ENCODE data around the gene PLVAP. TPM values are rescaled to one million over a fixed set of nuclear protein-coding genes. Genes with fewer than 3 reads are reported as not detected.

The PLVAP gene
- total RNA-seq, 1 donor from 2014 or later = 74.9 TPM

GRCh38 chr19:17347877-17348276, 29.3 kb downstream of the PLVAP start:
- Histone ChIP-seq H3K27ac (peak overlapping the region; percentile 61), H3K9me3 (no peaks in the 10 kb centered on the region), H3K4me3 (no peak overlapping the region), H3K36me3 (no peaks in the 10 kb centered on the region), H3K27me3 (no peaks in the 10 kb centered on the region), H3K4me1 (peaks cover 35% of the 10 kb centered on the region)
- no peak for TF ChIP-seq POLR2AphosphoS5 (IDR thresholded peaks at IDR 0.05; ENCODE audit: insufficient read depth in 1 of 2, low read depth in 1 of 2)
- DNase-seq (ENCODE audit: extremely low spot score in 2 of 2) = no peak
- intact Hi-C loops (cut with DNase I) = loop anchor here (2.0 kb wide), 1 partner anchor 37 kb away; no protein-coding TSS in a partner anchor

- Histone ChIP-seq H3K4me1 (peaks cover 30% of the 10 kb centered on the region), H3K27ac (peak overlapping the region; percentile 61), H3K9me3 (no peaks in the 10 kb centered on the region), H3K4me3 (no peak overlapping the region), H3K27me3 (no peaks in the 10 kb centered on the region), H3K36me3 (no peaks in the 10 kb centered on the region)
- TF ChIP-seq POLR2AphosphoS5 (IDR thresholded peaks at IDR 0.05; ENCODE audit: insufficient read depth in 1 of 2, low read depth in 1 of 2) = peak; percentile 11 to 32
- no peak for TF ChIP-seq POLR2A (IDR thresholded peaks at IDR 0.05)
- intact Hi-C loops (cut with DNase I) = loop anchor here (2.0 kb wide), 1 partner anchor 37 kb away; no protein-coding TSS in a partner anchor
- no peak for DNase-seq (ENCODE audit: extremely low spot score in 2 of 2)
These were observed 29.8 kb downstream of the PLVAP start for GRCh38 chr19:17347361-17347760.

- intact Hi-C loops (cut with DNase I) = loop anchor here (2.0 kb wide), 1 partner anchor 39 kb away; no protein-coding TSS in a partner anchor
- Histone ChIP-seq H3K27me3 (no peaks in the 10 kb centered on the region), H3K36me3 (no peaks in the 10 kb centered on the region), H3K4me1 (peaks cover 29% of the 10 kb centered on the region), H3K27ac (peak overlapping the region; percentile 14), H3K9me3 (no peaks in the 10 kb centered on the region), H3K4me3 (no peak overlapping the region)
- DNase-seq (ENCODE audit: extremely low spot score in 2 of 2) = no peak
- TF ChIP-seq CTCF (IDR thresholded peaks at IDR 0.05) (peak; percentile 86 to 93 (median 91)), POLR2A (IDR thresholded peaks at IDR 0.05) (no peak), POLR2AphosphoS5 (IDR thresholded peaks at IDR 0.05; ENCODE audit: insufficient read depth in 1 of 2, low read depth in 1 of 2) (peak in 1 of 2 donors; percentile 20)
These were observed 31.0 kb downstream of the PLVAP start for GRCh38 chr19:17346109-17346671.

- Histone ChIP-seq H3K27me3 (no peaks in the 10 kb centered on the region), H3K9me3 (no peaks in the 10 kb centered on the region), H3K4me1 (peaks cover 24% of the 10 kb centered on the region), H3K4me3 (no peak overlapping the region), H3K36me3 (no peaks in the 10 kb centered on the region), H3K27ac (no peak overlapping the region)
- intact Hi-C loops (cut with DNase I) = no loop called here
- no peak for DNase-seq (ENCODE audit: extremely low spot score in 2 of 2)
- TF ChIP-seq POLR2AphosphoS5 (IDR thresholded peaks at IDR 0.05; ENCODE audit: insufficient read depth in 1 of 2, low read depth in 1 of 2) (no peak), POLR2A (IDR thresholded peaks at IDR 0.05) (no peak)
These were observed 35.3 kb downstream of the PLVAP start for GRCh38 chr19:17341845-17342244.

GRCh38 chr19:17341386-17341785, 35.8 kb downstream of the PLVAP start:
- no peak overlapping the region for H3K27ac ChIP-seq
- H3K9me3 ChIP-seq = no peaks in the 10 kb centered on the region
- no peak overlapping the region for H3K4me3 ChIP-seq
- intact Hi-C loops (cut with DNase I) = no loop called here
- no peak for DNase-seq (ENCODE audit: extremely low spot score in 2 of 2)
- H3K27me3 ChIP-seq = no peaks in the 10 kb centered on the region
- H3K4me1 ChIP-seq = peaks cover 28% of the 10 kb centered on the region
- H3K36me3 ChIP-seq = no peaks in the 10 kb centered on the region
- no peak for TF ChIP-seq POLR2AphosphoS5 (IDR thresholded peaks at IDR 0.05; ENCODE audit: insufficient read depth in 1 of 2, low read depth in 1 of 2)
- no peak for TF ChIP-seq POLR2A (IDR thresholded peaks at IDR 0.05)
- no peak for TF ChIP-seq CTCF (IDR thresholded peaks at IDR 0.05)

- Histone ChIP-seq H3K27me3 (no peaks in the 10 kb centered on the region), H3K36me3 (no peaks in the 10 kb centered on the region), H3K4me3 (no peak overlapping the region), H3K9me3 (no peaks in the 10 kb centered on the region), H3K4me1 (peaks cover 33% of the 10 kb centered on the region), H3K27ac (no peak overlapping the region)
- DNase-seq (ENCODE audit: extremely low spot score in 2 of 2) = no peak
- no peak for TF ChIP-seq CTCF (IDR thresholded peaks at IDR 0.05)
- TF ChIP-seq POLR2A (IDR thresholded peaks at IDR 0.05) = no peak
- intact Hi-C loops (cut with DNase I) = no loop called here
These were observed 36.2 kb downstream of the PLVAP start for GRCh38 chr19:17340871-17341357.

Measured in vagina (tissue), 2 donors.